Liver (tissue), 3 donors: ENCODE data around the gene CUBN.

Experiments
- FOXA1 ChIP-seq: IDR thresholded peaks from 2 replicates; pipeline ENCODE4 v1.6.1; 2016; ENCODE audit warnings: antibody characterized with exemption
- JUND ChIP-seq, 2 donors: IDR thresholded peaks; 2 replicates each; pipeline ENCODE4 v1.6.1; 2016; ENCODE audit warnings: antibody characterized with exemption in 2 of 2
- RAD21 ChIP-seq, 2 donors: IDR thresholded peaks; 2 replicates each; pipeline ENCODE4 v1.6.1; 2016; ENCODE audit warnings: antibody characterized with exemption in 2 of 2, mild to moderate bottlenecking in 2 of 2
- RXRA ChIP-seq, 2 donors: IDR thresholded peaks; 2 replicates each; pipeline ENCODE4 v1.6.1; 2017 to 2018; ENCODE audit warnings: antibody characterized with exemption in 2 of 2, mild to moderate bottlenecking in 1 of 2
- SP1 ChIP-seq: IDR thresholded peaks from 2 replicates; pipeline ENCODE4 v1.6.1; 2018; ENCODE audit warnings: antibody characterized with exemption, mild to moderate bottlenecking
- TAF1 ChIP-seq: conservative IDR thresholded peaks from 2 replicates; pipeline ENCODE4 v1.6.1; 2016; ENCODE audit warnings: antibody characterized with exemption, mild to moderate bottlenecking
- YY1 ChIP-seq: IDR thresholded peaks from 2 replicates; pipeline ENCODE4 v1.6.1; 2016; ENCODE audit warnings: antibody characterized with exemption, mild to moderate bottlenecking
- TF ChIP-seq, protein P1 (sequence below): fragments of 150-350 bp; IDR thresholded peaks from 2 replicates; pipeline ENCODE4 v1.5.1; 2017; ENCODE audit warnings: improper control_type of control experiment, low read depth, low read length; ENCODE audit not compliant: missing input control
- TF ChIP-seq, protein P2 (sequence below): IDR thresholded peaks from 2 replicates; pipeline ENCODE4 v1.6.1; 2016; ENCODE audit warnings: antibody characterized with exemption
- TF ChIP-seq, protein P3 (sequence below): IDR thresholded peaks from 2 replicates; pipeline ENCODE4 v1.6.1; 2016; ENCODE audit warnings: antibody characterized with exemption
- TF ChIP-seq, protein P4 (sequence below): IDR thresholded peaks from 2 replicates; pipeline ENCODE4 v1.6.1; 2016; ENCODE audit warnings: antibody characterized with exemption, mild to moderate bottlenecking
- donor health status: healthy.
- donor health status: healthy.

DNA sequence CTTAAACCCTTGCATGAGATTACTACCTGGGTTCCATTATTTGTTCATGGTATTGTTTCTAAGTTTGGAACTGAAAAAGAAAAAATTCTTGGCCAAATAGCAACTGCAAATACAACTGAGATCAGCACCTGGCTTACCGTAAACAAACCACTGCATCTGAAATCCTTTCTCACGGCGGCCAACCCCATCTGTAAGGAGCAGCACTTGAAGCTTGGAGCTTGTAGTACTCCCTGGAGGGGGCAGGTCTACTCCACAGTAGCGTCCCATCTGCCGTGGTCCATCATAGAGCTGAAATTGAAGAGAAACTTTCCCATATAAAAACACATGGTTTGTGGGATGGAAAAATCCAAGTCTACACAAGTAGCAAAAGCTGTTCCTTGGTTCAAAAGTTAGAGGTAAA is 109.9 kb downstream of the CUBN start:
- TF ChIP-seq, protein P1, sequence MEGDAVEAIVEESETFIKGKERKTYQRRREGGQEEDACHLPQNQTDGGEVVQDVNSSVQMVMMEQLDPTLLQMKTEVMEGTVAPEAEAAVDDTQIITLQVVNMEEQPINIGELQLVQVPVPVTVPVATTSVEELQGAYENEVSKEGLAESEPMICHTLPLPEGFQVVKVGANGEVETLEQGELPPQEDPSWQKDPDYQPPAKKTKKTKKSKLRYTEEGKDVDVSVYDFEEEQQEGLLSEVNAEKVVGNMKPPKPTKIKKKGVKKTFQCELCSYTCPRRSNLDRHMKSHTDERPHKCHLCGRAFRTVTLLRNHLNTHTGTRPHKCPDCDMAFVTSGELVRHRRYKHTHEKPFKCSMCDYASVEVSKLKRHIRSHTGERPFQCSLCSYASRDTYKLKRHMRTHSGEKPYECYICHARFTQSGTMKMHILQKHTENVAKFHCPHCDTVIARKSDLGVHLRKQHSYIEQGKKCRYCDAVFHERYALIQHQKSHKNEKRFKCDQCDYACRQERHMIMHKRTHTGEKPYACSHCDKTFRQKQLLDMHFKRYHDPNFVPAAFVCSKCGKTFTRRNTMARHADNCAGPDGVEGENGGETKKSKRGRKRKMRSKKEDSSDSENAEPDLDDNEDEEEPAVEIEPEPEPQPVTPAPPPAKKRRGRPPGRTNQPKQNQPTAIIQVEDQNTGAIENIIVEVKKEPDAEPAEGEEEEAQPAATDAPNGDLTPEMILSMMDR = no peak
- TF ChIP-seq JUND (IDR thresholded peaks at IDR 0.05) = no peak
- no peak for TF ChIP-seq YY1
- TF ChIP-seq, protein P2, sequence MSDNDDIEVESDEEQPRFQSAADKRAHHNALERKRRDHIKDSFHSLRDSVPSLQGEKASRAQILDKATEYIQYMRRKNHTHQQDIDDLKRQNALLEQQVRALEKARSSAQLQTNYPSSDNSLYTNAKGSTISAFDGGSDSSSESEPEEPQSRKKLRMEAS = no peak
- TF ChIP-seq, protein P3, sequence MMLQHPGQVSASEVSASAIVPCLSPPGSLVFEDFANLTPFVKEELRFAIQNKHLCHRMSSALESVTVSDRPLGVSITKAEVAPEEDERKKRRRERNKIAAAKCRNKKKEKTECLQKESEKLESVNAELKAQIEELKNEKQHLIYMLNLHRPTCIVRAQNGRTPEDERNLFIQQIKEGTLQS = no peak
- no peak for TF ChIP-seq RXRA (IDR thresholded peaks at IDR 0.05)
- no peak for TF ChIP-seq RAD21 (IDR thresholded peaks at IDR 0.05)
- TF ChIP-seq, protein P4, sequence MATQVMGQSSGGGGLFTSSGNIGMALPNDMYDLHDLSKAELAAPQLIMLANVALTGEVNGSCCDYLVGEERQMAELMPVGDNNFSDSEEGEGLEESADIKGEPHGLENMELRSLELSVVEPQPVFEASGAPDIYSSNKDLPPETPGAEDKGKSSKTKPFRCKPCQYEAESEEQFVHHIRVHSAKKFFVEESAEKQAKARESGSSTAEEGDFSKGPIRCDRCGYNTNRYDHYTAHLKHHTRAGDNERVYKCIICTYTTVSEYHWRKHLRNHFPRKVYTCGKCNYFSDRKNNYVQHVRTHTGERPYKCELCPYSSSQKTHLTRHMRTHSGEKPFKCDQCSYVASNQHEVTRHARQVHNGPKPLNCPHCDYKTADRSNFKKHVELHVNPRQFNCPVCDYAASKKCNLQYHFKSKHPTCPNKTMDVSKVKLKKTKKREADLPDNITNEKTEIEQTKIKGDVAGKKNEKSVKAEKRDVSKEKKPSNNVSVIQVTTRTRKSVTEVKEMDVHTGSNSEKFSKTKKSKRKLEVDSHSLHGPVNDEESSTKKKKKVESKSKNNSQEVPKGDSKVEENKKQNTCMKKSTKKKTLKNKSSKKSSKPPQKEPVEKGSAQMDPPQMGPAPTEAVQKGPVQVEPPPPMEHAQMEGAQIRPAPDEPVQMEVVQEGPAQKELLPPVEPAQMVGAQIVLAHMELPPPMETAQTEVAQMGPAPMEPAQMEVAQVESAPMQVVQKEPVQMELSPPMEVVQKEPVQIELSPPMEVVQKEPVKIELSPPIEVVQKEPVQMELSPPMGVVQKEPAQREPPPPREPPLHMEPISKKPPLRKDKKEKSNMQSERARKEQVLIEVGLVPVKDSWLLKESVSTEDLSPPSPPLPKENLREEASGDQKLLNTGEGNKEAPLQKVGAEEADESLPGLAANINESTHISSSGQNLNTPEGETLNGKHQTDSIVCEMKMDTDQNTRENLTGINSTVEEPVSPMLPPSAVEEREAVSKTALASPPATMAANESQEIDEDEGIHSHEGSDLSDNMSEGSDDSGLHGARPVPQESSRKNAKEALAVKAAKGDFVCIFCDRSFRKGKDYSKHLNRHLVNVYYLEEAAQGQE = no peak
- no peak for TF ChIP-seq TAF1
- TF ChIP-seq SP1 = no peak
- TF ChIP-seq FOXA1 = no peak
